ENCODE data around the gene CD247.

DNA sequence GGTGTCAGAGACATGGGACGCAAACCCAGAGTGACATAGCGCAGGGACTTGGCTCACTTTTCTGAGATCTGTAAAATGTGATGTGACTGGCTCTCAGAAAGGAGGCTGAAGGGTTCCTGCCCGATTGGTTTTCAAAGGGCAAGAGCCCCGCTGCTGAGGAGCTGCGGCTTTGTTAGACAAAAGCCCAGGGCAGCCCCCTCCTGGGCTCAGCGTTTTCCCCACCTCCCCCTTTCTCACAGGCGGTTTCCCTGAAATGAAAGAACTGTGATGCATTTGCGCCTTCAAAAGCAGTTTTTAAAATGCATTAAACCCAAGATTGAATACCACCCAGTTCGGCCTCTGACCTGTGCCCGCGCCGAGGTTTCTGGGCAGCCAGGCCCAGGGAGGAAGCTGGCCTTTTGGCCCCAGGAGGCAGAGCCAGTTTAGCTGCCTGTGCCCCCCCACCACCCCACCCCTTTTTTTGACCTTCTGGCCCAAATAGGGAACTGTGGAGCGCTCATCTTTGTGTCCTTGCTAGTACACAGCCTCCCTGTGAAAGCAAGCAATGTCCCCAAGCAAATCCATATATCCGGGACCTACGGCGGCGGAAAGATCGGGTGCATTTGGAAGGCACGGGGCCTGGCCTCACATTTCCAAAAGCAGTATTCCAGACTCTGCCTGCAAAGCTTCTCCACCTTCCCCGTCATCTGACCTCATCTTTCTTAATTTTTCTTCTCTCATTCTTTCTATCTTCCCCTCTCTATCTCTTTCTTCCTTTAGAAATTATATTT, 28.6 kb downstream of the CD247 start:
- TF ChIP-seq, protein P1, sequence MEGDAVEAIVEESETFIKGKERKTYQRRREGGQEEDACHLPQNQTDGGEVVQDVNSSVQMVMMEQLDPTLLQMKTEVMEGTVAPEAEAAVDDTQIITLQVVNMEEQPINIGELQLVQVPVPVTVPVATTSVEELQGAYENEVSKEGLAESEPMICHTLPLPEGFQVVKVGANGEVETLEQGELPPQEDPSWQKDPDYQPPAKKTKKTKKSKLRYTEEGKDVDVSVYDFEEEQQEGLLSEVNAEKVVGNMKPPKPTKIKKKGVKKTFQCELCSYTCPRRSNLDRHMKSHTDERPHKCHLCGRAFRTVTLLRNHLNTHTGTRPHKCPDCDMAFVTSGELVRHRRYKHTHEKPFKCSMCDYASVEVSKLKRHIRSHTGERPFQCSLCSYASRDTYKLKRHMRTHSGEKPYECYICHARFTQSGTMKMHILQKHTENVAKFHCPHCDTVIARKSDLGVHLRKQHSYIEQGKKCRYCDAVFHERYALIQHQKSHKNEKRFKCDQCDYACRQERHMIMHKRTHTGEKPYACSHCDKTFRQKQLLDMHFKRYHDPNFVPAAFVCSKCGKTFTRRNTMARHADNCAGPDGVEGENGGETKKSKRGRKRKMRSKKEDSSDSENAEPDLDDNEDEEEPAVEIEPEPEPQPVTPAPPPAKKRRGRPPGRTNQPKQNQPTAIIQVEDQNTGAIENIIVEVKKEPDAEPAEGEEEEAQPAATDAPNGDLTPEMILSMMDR (IDR thresholded peaks at IDR 0.05; ENCODE audit: low read depth, low read length) = no peak
- TF ChIP-seq POLR2A (IDR thresholded peaks at IDR 0.05; ENCODE audit: extremely low read depth, insufficient read length) = no peak
- TF ChIP-seq MYC (IDR thresholded peaks at IDR 0.05; ENCODE audit: low read depth, low read length) = no peak

All from NB4 (cell line).